Stimulated activated CD4-positive, alpha-beta T cell treated with anti-CD3 and anti-CD28 coated beads, Interleukin-2, amount 100 ng/mL, for 4 hours (primary cell): ENCODE measurements around the gene CLCA4.
"Not testable (repeated sequence)": the region's sequence is repeated elsewhere in the genome, so short reads cannot be mapped to it uniquely, and the experiment has no call there.

ENCODE experiments used
- DNase-seq: peaks from one replicate; pipeline ENCODE4 v3.0.0-alpha.2; 2020; ENCODE audit warnings: low read depth

The CLCA4 gene, protein sequence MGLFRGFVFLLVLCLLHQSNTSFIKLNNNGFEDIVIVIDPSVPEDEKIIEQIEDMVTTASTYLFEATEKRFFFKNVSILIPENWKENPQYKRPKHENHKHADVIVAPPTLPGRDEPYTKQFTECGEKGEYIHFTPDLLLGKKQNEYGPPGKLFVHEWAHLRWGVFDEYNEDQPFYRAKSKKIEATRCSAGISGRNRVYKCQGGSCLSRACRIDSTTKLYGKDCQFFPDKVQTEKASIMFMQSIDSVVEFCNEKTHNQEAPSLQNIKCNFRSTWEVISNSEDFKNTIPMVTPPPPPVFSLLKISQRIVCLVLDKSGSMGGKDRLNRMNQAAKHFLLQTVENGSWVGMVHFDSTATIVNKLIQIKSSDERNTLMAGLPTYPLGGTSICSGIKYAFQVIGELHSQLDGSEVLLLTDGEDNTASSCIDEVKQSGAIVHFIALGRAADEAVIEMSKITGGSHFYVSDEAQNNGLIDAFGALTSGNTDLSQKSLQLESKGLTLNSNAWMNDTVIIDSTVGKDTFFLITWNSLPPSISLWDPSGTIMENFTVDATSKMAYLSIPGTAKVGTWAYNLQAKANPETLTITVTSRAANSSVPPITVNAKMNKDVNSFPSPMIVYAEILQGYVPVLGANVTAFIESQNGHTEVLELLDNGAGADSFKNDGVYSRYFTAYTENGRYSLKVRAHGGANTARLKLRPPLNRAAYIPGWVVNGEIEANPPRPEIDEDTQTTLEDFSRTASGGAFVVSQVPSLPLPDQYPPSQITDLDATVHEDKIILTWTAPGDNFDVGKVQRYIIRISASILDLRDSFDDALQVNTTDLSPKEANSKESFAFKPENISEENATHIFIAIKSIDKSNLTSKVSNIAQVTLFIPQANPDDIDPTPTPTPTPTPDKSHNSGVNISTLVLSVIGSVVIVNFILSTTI

GRCh38 chr1:86546787-86547221 lies at the start of gene CLCA4:
Gene CLCA4 (plus strand): TSS chr1:86547078. CDS start chr1:86547120, 42 bp downstream.
- DNase-seq, result no peak

DNA sequence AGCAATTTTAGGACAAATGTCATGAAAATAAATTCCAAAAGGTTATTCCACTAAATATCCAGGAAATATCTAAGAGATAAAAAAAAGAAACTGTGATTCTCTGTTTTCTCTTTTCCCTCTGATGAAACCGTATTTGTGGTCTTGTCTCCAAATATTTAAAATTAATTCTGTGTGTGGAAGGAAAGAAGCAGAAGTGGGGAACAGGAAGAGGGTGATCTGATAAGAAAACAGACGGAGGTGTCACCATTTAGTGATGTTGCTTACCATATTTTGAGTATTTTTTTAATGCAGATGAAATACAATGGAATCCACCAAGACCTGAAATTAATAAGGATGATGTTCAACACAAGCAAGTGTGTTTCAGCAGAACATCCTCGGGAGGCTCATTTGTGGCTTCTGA lies 48.6 kb upstream of the CLCA4 start:
- DNase-seq, result no peak

- no peak for DNase-seq
Measured at GRCh38 chr1:86499987-86500593, 46.8 kb upstream of the CLCA4 start.

GRCh38 chr1:86500714-86501113 lies 46.2 kb upstream of the CLCA4 start:
- no peak for DNase-seq

- not testable (repeated sequence) for DNase-seq
Measured at GRCh38 chr1:86502125-86502646, 44.7 kb upstream of the CLCA4 start.

GRCh38 chr1:86502721-86503405 lies 44.0 kb upstream of the CLCA4 start:
- no peak for DNase-seq

DNA sequence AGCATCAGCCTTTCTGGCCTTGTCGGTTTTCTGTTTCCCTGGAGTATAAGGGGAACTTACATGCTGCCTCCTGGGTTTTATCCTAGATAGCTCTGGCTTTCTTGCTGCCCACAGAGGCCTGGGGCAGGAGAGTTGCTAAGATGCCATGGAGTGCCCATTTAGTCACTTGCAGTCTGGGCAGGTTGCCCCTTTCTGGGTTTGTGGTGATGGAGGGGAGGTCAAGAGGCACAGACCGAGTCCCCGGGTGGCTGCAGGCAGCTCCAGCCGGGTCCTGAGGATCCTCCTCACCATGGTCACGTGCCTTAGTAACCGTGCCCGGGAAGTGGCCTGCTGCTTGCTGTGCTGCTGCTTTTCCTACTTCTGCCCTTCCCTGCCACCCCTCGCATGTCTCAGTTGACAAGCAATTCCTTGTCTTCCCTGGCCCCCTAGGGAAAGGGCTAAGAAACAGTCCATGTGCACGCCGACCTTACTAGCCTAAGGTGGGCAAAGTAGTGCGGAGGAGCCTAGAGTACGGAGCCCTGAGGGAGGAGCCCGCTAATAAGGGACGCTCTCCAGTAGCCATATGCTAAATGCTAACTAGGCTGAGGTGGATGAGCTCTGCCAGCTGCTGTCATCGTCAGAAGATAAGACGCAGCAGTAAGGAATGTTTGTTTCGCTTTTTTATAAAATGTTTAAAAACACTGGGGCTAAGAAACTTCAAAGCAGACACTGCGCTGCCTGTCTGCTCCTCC lies 43.3 kb upstream of the CLCA4 start:
- DNase-seq, result no peak

- no peak for DNase-seq
Measured at GRCh38 chr1:86504137-86504479, 42.8 kb upstream of the CLCA4 start.

GRCh38 chr1:86504895-86505563 lies 41.8 kb upstream of the CLCA4 start:
- no peak for DNase-seq

DNA sequence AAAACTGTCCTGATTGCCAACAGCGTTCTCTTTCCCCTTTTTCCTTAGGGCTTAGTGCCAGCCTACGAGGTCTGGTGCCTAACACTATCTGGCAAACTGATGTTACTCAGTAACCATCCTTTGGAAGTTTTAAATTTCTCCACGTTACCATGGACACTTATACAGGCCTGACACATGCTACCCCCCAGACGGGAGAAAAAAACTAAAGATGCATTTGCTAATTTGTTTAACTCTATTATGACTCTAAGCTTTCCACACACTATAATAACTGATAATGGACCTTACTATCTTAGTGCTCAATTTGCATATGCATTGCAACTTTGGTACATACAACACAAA lies 41.3 kb upstream of the CLCA4 start:
- no peak for DNase-seq

DNA sequence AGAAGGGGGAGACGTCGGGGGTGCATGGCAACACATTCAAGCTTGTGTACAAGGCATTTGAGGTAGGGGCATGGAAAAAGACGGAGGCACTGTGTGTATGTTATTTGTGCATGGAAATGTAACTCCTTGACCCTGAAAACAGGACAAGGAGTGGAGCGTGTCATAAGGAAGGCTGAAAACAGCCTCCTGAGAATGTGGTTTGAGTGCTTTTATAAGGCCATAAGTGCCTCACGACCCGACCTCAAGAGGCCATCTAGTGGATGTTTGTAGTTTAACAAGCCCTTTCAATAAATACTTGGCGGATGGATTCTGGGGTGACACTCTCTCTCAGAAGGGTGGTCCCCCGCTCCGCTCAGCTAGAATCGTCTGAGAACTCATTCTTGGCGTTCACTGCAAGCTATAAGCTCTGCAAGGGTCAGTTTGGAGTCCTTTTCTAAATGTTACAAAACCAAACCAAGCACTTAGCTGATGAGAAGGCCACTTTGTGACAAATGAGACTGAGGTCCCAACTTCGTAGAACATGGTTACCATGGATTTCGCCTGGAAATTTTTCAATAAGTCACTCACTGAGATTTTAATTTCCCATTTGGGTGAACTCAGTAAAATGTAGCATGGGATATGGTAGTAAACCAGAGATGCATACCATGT lies 38.8 kb upstream of the CLCA4 start:
- DNase-seq, result no peak

- DNase-seq, result no peak
Measured at GRCh38 chr1:86508583-86508969, 38.3 kb upstream of the CLCA4 start.

DNA sequence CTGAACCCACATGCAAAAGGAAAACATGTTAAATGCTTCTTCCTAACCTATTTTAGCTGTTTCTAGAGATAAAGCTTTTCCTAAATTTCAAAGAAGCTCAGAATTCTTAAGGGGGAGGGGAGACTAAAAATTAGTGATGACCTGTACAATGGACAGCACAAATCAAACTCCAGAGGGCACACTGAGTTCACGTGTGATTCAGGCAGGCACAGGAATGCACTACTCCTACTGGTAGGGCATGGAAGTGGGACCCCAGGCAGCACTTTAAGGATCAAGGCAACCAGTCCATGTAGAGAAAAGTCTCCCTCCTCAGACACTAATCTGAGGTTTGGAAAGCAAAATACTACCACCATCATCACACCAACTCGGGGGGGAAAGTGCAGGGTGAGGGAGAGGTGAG lies 31.3 kb upstream of the CLCA4 start:
- DNase-seq, result no peak

DNA sequence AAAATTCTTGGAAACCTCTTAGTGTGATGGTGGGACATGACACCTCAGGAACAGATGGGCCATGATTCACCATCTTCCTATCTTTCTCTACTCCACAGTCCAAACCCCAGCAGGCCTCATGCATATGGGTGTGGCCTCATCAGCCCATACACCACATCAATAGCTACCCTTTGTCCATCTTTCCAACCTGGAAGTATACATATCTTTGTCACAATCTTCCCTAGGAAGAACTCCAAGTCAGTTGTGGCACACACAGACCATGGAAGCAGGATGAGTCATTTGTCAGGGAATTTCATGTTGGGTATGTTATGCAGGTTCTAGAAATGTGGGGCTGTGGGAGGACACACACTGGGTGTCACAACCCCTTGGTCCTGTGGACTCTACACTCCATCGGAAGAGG lies 30.5 kb upstream of the CLCA4 start:
- DNase-seq, result no peak

DNA sequence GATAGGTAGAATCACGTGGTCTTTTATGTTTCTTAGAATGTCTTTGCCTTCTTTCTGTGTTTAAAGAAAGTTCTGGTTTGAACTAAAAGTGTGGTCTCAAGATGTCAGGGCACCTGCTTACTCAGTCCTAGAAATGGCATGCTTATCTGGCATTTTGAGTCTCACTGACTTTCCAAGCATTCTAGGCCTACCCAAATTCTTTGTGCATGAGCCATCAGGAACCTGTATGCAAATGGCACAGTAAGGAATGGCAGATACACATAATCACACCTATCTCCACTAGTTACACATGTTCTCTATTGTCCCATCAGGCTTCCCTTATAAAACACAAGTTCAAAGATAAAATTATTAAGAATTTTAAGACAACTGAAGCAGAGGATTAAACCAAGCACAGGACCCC lies 29.5 kb upstream of the CLCA4 start:
- no peak for DNase-seq

- no peak for DNase-seq
Measured at GRCh38 chr1:86520789-86521521, 25.9 kb upstream of the CLCA4 start.

DNA sequence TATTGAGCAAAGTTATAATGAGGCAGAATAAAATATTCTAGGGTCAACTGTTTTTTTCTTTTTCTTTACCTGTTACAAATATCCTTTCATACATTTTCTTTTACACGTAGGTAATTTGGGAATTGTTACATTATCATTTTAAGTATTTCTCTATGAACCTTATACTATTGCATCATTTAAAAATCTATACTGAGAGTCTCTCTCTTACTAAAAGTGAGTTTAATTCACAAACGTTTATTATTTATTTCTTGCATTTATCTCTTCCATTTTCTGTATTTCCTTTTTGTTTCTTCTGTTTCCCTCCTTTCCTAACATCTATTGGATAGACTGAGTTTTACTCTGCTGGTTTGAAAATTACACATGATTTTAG lies 25.4 kb upstream of the CLCA4 start:
- no peak for DNase-seq

GRCh38 chr1:86522240-86522639 lies 24.6 kb upstream of the CLCA4 start:
- no peak for DNase-seq

DNA sequence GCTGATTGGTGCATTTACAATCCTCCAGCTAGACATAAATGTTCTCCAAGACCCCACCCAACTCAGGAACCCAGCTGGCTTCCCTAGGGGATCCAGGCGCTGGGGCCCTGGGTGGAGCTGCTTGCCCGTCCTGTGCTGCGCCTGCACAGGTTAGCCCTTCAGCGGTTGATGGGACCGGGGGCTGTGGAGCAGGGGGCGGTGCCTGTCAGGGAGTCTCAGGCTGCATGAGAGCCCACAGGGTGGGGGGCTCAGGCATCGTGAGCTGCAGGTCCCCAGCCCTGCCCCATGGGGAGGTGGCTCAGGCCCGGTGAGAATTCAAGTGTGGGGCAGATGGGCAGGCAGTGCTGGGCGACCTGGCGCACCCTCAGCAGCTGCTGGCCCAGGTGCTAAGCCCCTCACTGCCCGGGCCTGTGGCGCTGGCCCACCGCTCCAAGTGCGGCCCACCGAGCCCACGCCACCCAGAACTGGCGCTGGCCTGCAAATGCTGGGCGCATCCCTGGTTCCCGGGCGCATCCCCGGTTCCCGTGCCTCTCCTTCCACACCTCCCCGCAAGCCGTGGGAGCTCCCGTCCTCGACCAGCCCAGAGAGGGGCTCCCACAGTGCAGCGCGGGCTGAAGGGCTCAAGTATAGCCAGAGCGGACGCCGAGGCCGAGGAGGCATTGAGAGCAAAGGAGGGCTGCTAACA lies 23.1 kb upstream of the CLCA4 start:
- DNase-seq, result no peak
